CD4-positive, alpha-beta T cell treated with Interferon alpha-2 for 1 hour (primary cell): ENCODE data around the gene TPGS1.

ENCODE experiments used
- DNase-seq, 2 donors: peaks; one replicate each; pipeline ENCODE4 v3.0.0-alpha.2; 2020 to 2022

TPGS1 gene

DNA sequence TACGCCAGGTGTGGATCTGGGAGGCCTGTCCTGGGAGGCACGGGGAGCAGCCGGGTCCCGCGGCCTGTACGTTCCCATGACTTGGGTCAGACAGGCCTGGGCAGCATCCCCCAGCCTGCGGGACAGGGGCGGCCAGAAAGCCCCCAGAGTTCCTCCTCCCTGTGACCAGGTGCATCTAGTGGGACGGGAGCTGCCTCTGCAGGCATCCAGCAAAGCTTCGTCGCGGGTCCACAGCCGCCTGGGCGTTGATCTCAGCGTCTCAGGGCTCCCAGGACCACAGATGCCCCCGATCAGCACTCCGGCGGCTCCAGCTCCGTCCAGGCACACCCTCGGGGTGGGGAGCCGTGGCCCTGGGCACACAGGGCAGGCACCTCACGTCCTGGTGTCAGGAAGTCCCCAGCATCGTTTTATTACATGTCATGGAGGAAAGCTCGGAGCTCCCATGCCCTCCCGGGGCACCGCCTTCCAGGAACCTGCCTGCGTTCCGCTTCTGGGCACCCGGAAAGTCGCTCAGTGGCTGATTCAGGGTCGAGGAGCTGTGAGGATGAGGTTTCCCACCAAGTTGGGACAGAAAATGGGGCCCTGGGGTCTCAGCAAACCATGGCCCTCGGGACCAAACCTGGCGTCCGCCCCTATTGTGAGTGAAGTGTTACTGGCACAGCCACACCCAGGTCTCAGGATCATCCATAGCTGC is 35.0 kb downstream of the TPGS1 start:
- no peak for DNase-seq

DNA sequence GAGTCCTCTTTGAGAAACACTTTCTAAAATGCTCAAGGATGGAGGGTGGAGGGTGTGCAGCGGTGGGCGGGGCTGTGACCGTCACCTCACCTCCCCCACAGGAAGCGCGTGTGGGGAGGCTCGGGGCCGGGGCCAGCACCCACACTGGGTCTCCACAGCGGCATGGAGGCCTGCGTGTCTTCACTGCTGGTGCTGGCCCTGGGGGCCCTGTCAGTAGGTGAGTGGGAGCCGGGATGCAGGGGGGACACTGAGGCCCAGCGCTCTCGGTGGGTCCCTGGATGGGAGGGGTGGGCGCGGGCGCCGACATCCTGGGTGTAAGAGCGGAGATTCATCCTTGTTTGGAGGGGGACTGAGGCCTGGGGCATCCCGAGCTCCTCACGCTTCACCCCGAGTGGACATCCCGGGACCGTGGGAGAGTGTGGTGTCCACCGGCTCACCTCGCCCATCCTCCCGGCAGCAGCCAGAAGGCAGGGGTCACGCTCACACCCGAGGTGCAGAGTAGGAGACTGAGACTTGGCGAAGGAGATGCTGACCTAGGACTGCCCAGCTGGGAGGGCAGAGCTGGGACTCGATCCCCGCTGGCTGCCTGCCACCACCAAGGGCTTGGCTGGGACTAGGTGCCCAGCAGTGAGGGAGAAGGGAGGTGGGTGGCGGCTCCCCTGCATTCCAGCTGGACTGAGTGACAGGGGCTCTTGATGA is 36.8 kb downstream of the TPGS1 start, which contains the start of gene GZMM:
TSS of gene GZMM (plus strand) at position 144 of the 699 bp plus-strand sequence. CDS start at position 163, 19 bp downstream.
- DNase-seq: peak; percentile 84 to 90

DNA sequence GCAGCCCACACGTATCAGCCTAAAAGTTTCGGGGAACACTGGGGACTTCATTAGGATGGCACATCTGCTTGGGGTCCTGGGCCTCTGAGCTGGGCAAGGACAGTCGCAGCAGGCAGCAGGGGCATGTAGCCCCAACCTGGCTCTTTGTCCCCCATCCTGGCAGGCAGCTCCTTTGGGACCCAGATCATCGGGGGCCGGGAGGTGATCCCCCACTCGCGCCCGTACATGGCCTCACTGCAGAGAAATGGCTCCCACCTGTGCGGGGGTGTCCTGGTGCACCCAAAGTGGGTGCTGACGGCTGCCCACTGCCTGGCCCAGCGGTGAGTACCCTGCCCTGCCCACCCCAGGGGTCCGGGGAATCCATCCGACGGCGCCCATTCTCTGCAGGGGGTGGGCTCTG is 39.8 kb downstream of the TPGS1 start:
- DNase-seq: no peak

DNA sequence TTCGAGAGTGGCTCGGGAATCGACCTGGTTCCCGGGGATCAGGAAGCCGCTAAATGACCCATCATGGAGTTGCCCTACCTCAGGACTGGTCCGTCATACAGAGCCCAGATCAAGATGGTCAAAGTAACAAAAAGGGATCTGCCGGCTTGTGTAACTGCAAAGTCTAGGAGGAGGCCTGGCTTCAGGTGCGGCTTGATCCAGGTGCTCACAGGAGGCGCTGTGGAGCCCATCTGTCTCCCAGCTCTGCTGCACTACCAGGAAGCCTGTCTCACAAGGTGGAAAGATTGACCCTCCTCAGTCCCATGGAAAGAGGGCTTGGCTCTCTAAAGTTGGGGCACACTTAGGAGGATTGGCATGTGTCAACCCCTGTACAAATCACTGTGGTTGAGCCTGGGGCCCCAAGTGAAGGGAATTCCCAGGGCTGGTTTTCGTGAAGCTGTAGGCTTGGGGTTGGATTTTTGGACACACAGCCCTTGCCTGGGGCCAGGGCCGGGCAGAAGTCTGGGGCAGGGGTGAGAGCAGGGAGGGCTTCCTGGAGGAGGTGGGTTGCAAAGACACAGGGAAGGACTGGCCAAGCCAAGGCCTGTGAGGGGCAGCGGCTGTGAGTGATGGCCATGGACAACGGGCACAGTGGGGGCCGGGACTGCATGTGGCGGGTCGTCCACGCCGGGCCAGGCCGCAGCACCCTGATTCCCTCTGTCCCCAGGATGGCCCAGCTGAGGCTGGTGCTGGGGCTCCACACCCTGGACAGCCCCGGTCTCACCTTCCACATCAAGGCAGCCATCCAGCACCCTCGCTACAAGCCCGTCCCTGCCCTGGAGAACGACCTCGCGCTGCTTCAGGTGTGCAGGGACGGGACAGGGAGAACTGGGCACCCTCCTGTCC is 40.8 kb downstream of the TPGS1 start:
- no peak for DNase-seq

DNA sequence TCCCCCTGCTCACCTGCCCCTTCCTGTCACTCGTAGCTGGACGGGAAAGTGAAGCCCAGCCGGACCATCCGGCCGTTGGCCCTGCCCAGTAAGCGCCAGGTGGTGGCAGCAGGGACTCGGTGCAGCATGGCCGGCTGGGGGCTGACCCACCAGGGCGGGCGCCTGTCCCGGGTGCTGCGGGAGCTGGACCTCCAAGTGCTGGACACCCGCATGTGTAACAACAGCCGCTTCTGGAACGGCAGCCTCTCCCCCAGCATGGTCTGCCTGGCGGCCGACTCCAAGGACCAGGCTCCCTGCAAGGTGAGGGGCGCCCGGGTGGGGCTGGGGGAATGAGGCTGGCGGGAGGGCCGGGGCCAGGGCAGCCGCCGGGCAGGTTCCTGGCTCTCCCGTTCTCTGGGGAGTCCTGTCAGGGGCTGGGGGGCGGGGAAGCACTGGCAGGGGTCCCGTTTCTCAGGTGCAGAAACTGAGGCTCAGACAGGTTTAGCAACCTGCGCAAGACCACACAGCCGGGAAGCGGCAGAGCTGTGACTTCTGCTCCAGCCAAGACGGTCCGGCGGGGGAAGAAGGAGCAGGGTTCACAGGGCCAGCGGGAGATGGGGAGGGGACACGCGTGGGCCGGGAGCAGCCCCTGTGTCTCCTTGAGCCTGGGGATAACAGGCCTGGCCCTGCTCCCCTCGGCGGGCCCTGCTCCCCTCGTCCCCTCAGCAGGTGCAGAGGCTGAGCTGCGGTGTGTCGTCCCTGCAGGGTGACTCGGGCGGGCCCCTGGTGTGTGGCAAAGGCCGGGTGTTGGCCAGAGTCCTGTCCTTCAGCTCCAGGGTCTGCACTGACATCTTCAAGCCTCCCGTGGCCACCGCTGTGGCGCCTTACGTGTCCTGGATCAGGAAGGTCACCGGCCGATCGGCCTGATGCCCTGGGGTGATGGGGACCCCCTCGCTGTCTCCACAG is 41.9 kb downstream of the TPGS1 start:
- no peak for DNase-seq

DNA sequence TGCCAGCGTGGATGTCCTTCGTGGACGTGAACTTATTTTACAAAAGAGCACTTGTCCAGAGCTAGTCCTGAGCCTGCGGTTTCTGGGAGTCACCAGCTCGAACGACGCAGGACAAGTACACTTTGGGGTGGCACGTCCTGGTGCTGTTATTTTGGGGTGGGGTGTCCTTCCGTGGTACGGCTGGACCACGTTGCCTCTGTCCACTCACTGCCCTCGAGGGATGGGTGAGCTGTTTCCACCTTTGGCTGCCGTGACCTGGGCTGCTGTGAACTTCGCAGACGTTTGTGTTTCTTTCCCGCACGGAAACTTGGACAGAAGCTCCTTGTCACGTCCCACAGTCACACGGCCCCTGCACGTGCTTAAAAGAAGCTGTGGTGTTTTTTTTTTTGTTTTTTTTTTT is 47.5 kb downstream of the TPGS1 start:
- no peak for DNase-seq

DNA sequence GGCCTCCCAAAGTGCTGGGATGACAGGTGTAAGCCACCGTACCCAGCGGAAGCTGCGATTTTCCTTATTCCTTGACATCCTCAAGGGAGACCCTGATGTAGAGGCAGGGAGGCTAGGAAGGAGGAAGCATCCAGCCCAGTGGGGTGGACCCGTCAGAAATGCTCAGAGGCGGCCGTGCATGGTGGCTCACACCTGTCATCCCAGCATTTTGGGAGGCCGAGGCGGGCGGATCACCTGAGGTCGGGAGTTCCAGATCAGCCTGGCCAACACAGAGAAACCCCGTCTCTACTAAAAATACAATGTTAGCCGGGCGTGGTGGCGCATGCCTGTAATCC is 48.1 kb downstream of the TPGS1 start:
- DNase-seq: no peak

DNA sequence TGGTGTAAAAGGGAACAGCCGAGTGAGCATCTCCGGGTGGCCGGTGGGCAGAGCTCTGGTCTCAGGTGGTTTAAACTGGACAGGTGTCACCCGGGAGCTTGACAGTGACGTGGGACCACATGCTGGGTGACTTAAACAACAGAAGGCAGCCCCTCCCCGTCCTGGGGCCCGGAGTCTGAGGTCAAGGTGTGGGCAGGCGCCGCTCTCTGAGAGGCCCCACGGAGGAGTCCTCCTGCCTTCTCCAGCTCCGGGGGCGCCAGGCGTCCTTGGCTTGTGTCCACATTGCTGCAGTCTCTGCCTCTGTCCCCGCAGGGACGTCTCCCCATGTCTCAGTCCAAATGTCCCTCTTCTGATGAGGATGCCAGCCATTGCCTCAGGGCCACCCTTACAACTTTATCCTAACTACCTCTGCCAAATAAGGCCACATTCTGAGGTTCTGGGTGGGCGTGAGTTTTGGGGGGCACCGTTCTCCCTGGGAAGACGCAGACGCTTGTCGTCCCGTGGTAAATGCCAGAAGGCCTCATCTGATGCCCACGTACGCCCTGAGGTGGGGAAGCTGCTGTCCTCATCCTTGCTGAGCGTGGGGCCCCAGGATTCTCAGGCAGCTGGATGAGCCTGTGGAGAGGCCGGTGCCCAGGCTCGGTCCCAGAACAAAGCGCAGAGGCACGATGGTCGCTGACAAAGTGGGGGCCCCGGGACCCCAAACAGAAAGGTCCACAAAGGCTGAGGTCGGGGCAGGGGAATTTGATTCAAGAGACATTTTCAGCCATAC is 49.5 kb downstream of the TPGS1 start:
- DNase-seq: no peak

DNA sequence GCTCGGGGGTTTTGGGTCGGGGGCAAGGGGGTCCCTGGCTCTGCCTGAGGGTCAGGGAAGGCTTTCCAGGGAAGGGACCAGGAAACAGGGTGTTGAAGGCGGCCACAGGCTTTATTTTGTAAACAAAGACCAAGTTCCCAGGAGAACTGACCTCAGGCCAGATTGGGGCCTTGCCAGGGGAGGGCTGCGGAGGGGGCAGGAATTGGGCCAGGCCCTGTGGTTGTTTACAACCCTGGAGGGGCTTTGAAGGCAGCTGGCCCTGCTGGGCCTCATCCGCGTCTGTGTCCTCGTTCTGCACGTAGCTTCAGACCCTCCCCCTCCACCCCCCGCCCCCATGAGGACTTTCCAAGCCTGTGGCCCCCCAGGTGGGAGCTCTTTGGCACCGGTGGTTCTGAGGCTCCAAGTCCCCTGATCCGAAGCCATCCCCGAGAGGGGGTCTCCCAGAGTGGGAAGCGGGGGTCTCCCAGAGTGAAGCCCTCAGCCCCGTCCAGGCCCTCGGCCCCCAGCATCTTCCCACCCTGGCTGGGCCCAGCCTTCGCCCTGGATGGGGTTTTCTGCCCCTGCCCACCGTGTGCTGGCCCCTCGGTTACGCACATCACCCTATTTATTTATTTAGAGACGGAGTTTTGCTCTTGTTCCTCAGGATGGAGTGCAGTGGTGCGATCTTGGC is 51.6 kb downstream of the TPGS1 start:
- DNase-seq: no peak

DNA sequence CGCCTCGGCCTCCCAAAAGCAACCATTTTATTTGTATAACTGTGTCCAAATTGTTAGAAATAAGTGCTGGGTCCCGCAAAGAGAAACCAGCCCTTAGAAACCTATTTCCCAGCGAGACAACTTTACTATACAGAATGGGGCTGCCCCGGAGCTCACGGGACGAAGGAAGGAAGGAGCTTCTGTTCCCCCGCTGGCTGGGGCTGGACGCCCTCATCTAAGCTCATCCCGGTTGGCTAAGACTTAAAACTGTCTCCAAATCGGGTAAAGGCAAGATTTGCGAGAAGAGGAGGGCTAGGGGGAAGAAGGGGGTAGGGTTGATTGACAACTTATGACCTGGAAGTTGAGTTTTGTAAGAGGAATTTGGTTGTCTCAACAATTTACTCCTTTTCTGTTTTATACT is 52.8 kb downstream of the TPGS1 start:
- no peak for DNase-seq

DNA sequence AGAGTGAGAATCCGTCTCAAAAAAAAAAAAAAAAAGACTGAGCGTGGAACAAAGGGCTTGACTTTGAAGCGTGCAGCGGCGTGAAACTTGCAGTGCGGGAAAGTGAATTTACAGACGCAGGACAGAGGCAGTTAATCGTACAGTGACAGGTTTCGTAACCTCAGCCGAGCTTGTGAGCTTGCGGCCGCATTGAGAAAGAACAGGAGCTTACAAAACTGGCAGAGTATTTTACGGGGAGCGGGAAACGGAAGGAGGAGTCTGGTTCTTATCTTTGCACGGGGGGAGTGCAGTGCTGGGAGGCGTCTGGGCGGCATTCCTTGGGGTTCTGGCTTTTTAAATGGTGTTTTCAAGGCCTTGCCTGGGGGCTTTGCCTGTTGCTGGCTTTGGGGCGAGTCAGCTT is 59.1 kb downstream of the TPGS1 start:
- DNase-seq: peak in 1 of 2 donors; percentile 47

DNA sequence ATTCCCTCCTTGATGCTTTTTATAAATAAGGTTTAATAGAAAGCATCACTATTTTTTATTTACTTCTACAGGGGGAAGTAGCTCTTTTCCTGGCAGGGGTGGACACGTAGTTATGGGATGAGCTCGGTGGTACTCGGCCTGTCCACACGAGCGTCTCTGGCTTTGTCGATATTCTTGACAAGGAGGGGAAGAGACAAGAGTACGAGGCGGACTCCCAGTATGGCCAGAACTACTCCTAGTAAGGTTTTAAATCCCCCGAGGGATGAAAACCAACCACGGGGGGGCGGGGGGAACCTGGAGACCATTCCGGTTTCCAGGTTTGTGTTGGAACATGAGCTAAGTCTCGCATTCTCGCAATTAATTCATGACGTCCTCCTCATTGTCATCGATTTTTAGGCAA is 59.5 kb downstream of the TPGS1 start:
- no peak for DNase-seq

DNA sequence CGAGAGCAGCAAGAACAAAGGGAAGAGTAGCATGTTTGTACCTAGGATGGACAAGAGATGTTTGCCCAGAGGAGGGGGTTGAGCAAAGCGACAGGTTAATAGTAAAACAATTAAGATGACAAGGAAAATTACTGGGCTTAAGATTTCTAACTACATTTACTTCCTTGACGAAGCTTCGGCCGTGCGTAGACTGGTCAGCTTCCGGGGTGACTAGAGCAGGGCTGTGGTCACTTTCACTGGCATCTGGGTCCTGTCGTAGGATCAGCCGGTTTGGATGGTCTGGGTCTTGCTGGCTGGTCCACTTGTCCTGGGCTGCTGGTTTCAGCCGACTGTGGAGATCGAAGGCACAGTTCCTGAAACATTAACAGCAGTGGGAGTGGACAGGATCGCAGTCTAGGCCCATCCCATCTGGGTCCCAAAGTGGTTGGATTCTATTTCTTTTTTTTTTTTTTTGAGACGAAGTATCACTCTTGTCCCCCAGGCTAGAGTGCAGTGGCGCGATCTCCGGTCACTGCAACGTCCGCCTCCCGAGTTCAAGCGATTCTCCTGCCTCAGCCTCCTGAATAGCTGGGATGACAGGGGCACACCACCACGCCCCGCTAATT is 60.1 kb downstream of the TPGS1 start:
- no peak for DNase-seq
